Heart left ventricle (tissue), 16 donors: ENCODE results near the gene TBC1D1. TPM values are rescaled to one million over a fixed set of nuclear protein-coding genes. Genes with fewer than 3 reads are reported as not detected.
A peak's percentile ranks its signal among the peaks of the same experiment; 100 is the strongest.

ENCODE experiments used
- ATAC-seq, 4 donors: fragments of 200-7000 bp; cut with Tn5 transposase; one replicate each; pipeline ENCODE4 v1.9.1; 2020 to 2022; ENCODE audit warnings: moderate library complexity in 4 of 4, mild to moderate bottlenecking in 3 of 4, moderate number of reproducible peaks in 1 of 4
- DNase-seq, 5 donors: peaks; one replicate each; pipeline ENCODE4 v3.0.0-alpha.2; 2020
- H3K27ac ChIP-seq, 12 donors: fragments of 200-600 bp; sonication (generic) in 4 of 12; one replicate each; pipeline versions ENCODE4 v1.5.0 to v1.8.0; 2016 to 2022; ENCODE audit warnings: mild to moderate bottlenecking in 2 of 12
- H3K27me3 ChIP-seq, 9 donors: fragments of 200-600 bp; sonication (generic) in 2 of 9; one replicate each; pipeline versions ENCODE4 v1.5.1 to v1.8.0; 2016 to 2022; ENCODE audit warnings: mild to moderate bottlenecking in 3 of 9
- H3K36me3 ChIP-seq, 9 donors: fragments of 200-600 bp; sonication (generic) in 2 of 9; one replicate each; pipeline versions ENCODE4 v1.5.0 to v1.8.0; 2018 to 2022; ENCODE audit warnings: mild to moderate bottlenecking in 2 of 9
- H3K4me1 ChIP-seq, 12 donors: fragments of 200-600 bp; sonication (generic) in 4 of 12; one replicate each; pipeline versions ENCODE4 v1.5.0 to v1.8.0; 2016 to 2022; ENCODE audit warnings: mild to moderate bottlenecking in 3 of 12
- H3K4me3 ChIP-seq, 12 donors: fragments of 200-600 bp; sonication (generic) in 4 of 12; one replicate each; pipeline versions ENCODE4 v1.5.0 to v1.8.0; 2017 to 2022; ENCODE audit warnings: mild to moderate bottlenecking in 9 of 12, moderate library complexity in 4 of 12
- H3K9me3 ChIP-seq, 12 donors: fragments of 200-600 bp; sonication (generic) in 4 of 12; one replicate each; pipeline versions ENCODE4 v1.5.0 to v1.8.0; 2016 to 2022; ENCODE audit warnings: mild to moderate bottlenecking in 1 of 12
- POLR2A ChIP-seq, 2 donors: fragments of 450-650 bp; IDR thresholded peaks; one replicate each; pipeline ENCODE4 v1.6.1; 2017; ENCODE audit warnings: antibody characterized with exemption in 2 of 2, mild to moderate bottlenecking in 2 of 2, moderate library complexity in 2 of 2
- WGBS, 4 donors: extraction: QIAGEN DNeasy Blood & Tissue Kit in 2 of 4; methylation state at CpG; one replicate each; pipeline versions ENCODE4 v1.1.5 to v1.1.7; 2013 to 2018; 5-methylcytosine and 5-hydroxymethylcytosine counted together
- intact Hi-C, 10 donors: fragments of 100-400 bp; cut with DNase I; formaldehyde crosslinking; loops; one replicate each; pipeline versions ENCODE4 v1.11.1 to v1.14.2; 2022
- polyA plus RNA-seq, 2 donors: library from polyadenylated mRNA; stranded (reverse); fragments of 200-250 nt; gene quantifications; one replicate each; pipeline ENCODE4 v1.2.3, GENCODE V29; 2013
- total RNA-seq, 9 donors: library from RNA; depleted of rRNA in 2 of 9; stranded (reverse); fragments of >200 nt in 2 of 9; fragmentation: NEBNext Ultra II Directional in 3 of 9; extraction: Animal tissue kit (Norgen Biotek cat#: 25700) in 3 of 9; gene quantifications; one replicate each; pipeline versions ENCODE4 v1.1.0 to v1.2.4, GENCODE V29; 2016 to 2023
- TF ChIP-seq, protein P1 (sequence below), 12 donors: fragments of 200-600 bp; sonication (generic) in 4 of 12; IDR thresholded peaks; one replicate each; pipeline versions ENCODE4 v1.5.0 to v1.8.0; 2018 to 2022; ENCODE audit warnings: antibody characterized with exemption in 12 of 12, mild to moderate bottlenecking in 5 of 12
- donor health status: ischemic (EF 13 %, LVEDD 7.1; RV severe dilation, severe dysfunction).
- donor health status: healthy with polysubstance abuse.
- donor health status: DM: no; HTN: yes; CAD: no.
- donor health status: DM: no; HTN: no; CAD: no.
- donor health status: ischemic (EF 25% LVEDD 6.9; RV normal size, moderate dysfunction).
- donor health status: ischemic (EF 25% LVEDD 5.7; RV mildly dilated, moderate dysfunction).
- donor health status: healthy.
- donor health status: DM: yes; HTN: yes; CAD: no.
- donor health status: ischemic (EF 35%, LVEDD 5.7; RV mildly dilated, moderate dysfunction).
- donor health status: nonischemic (EF 11% LVEDD 7.7; RV severe dilation, severe dysfunction).
- donor health status: DM: yes; HTN: yes; CAD: no.
- donor health status: PGD.
- donor health status: ischemic (EF 29% LVEDD 5.4; RV normal size, mild dysfunction).
- donor health status: nonischemic (EF 23%, LVEDD 6.1; RV moderate dilation, normal function).

The TBC1D1 gene
- total and polyA plus RNA-seq, 11 donors = 81.7 to 269 (median 140) TPM

DNA sequence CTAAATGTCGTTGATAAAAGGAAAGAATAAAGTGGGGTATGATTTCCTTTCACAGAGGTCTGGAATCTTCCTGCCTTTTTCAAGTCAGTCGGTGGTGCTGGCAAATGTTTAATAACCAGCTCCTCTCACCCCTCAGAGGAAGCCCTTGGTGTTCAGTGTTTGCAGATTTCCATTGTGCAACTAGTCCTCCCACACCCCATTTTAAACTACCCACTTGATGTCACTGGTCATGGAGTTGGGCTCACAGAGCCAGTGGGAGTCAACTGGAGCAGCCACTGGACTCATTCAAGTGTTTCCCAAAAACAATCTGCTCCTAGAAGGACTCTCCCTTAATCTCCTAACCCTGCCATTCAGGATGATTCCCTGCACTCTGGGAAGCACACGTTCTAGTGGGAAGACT, 218.5 kb downstream of the TBC1D1 start:
- DNase-seq = no peak
- Histone ChIP-seq H3K9me3 (no peaks in the 10 kb centered on the region), H3K4me3 (no peak overlapping the region), H3K36me3 (peaks cover 0 to 72% (median 29%) of the 10 kb centered on the region in 9 donors), H3K27ac (peak overlapping the region in 1 of 12 donors; percentile 5), H3K4me1 (peaks cover 0 to 62% (median 22%) of the 10 kb centered on the region in 12 donors), H3K27me3 (no peaks in the 10 kb centered on the region)
- no peak for TF ChIP-seq POLR2A (IDR thresholded peaks at IDR 0.05)
- TF ChIP-seq, protein P1, sequence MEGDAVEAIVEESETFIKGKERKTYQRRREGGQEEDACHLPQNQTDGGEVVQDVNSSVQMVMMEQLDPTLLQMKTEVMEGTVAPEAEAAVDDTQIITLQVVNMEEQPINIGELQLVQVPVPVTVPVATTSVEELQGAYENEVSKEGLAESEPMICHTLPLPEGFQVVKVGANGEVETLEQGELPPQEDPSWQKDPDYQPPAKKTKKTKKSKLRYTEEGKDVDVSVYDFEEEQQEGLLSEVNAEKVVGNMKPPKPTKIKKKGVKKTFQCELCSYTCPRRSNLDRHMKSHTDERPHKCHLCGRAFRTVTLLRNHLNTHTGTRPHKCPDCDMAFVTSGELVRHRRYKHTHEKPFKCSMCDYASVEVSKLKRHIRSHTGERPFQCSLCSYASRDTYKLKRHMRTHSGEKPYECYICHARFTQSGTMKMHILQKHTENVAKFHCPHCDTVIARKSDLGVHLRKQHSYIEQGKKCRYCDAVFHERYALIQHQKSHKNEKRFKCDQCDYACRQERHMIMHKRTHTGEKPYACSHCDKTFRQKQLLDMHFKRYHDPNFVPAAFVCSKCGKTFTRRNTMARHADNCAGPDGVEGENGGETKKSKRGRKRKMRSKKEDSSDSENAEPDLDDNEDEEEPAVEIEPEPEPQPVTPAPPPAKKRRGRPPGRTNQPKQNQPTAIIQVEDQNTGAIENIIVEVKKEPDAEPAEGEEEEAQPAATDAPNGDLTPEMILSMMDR (IDR thresholded peaks at IDR 0.05) = no peak
- intact Hi-C loops = no loop called here
- WGBS, 4 donors = 47 to 67% (median 57%) methylated on average over 3 of the region's 3 CpGs
- ATAC-seq = no peak

DNA sequence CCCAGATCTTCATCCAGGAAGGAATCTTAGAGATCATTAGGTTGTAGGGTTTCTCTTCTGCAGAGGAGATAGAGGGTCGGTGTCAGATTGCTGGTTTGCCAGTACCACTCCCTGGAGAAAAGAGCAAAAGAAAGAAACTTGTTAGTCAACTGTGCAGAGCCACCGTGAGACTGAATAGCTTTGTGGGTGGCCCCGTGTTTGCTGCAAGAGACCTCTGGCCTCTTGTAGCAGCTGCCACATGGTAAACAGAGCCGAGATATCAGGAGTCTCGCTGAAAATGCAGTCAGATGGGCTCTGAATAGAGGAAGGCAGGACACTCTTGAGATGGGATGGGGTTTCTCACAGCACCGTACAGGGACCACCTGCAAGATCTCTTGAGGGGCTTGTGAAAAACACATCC, 219.0 kb downstream of the TBC1D1 start:
- intact Hi-C loops = loop anchor here in 3 of 10 donors (5.0 kb wide), 1 partner anchor 33 kb away; no protein-coding TSS in a partner anchor
- H3K27me3 ChIP-seq = no peaks in the 10 kb centered on the region
- no peak for DNase-seq
- peaks cover 0 to 67% (median 27%) of the 10 kb centered on the region in 12 donors for H3K4me1 ChIP-seq
- no peak for TF ChIP-seq POLR2A (IDR thresholded peaks at IDR 0.05)
- TF ChIP-seq, protein P1 (IDR thresholded peaks at IDR 0.05) = no peak
- peak overlapping the region in 1 of 12 donors; percentile 5 for H3K27ac ChIP-seq
- ATAC-seq = no peak
- H3K9me3 ChIP-seq = no peaks in the 10 kb centered on the region
- no peak overlapping the region for H3K4me3 ChIP-seq
- WGBS, 4 donors = 72 to 80% (median 76%) methylated on average over 6 of the region's 6 CpGs
- peaks cover 0 to 68% (median 27%) of the 10 kb centered on the region in 9 donors for H3K36me3 ChIP-seq

DNA sequence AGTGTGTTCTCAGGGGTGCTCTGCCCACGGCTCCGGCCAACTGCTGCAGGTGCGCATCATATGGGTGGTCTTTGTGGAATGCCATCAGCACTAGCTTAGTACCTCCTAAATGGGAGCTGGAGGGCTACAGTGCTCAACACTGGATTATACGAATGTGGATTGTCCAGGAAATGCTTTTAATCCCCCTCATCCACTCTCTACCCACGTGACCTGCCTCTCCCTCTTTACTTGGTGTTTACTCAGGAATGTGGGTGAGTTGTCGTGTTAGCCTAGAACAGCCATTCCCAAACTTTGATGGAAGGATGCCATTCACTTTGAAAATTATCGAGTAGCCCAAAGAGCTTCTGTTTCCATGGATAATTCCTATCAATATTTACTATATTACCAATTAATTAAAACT, 220.1 kb downstream of the TBC1D1 start:
- Histone ChIP-seq H3K4me3 (no peak overlapping the region), H3K27ac (no peak overlapping the region), H3K4me1 (peaks cover 0 to 70% (median 32%) of the 10 kb centered on the region in 12 donors), H3K9me3 (no peaks in the 10 kb centered on the region), H3K36me3 (peaks cover 0 to 64% (median 25%) of the 10 kb centered on the region in 9 donors), H3K27me3 (no peaks in the 10 kb centered on the region)
- intact Hi-C loops = loop anchor here in 3 of 10 donors (5.0 kb wide), 1 partner anchor 34 kb away; no protein-coding TSS in a partner anchor
- TF ChIP-seq POLR2A (IDR thresholded peaks at IDR 0.05) = no peak
- TF ChIP-seq, protein P1 (IDR thresholded peaks at IDR 0.05) = no peak
- WGBS, 4 donors = 92 to 98% (median 95%) methylated on average over 7 of the region's 7 CpGs
- no peak for ATAC-seq
- no peak for DNase-seq

DNA sequence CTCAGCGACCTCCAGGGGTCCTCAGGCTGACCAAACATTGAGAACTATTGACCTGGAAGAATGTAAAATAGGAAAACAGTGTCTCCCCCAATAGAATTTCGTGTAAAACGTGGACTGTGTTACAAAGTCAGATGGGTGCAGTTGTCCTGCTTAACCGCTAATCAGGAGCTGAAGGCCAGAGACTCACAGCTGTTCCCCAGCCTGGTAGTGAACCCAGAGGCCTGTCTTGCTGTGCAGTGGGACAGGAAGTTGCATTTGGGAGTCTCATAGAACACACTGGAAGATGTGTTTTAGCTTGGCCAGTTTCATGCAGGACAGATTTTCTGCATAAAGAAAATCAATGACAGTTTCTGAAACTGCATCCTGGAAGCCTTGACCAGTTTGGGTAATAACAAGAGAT, 220.8 kb downstream of the TBC1D1 start:
- Histone ChIP-seq H3K4me1 (peaks cover 0 to 63% (median 32%) of the 10 kb centered on the region in 12 donors), H3K27ac (peak overlapping the region in 1 of 12 donors; percentile 40), H3K4me3 (no peak overlapping the region), H3K36me3 (peaks cover 0 to 64% (median 30%) of the 10 kb centered on the region in 9 donors), H3K9me3 (no peaks in the 10 kb centered on the region), H3K27me3 (no peaks in the 10 kb centered on the region)
- TF ChIP-seq POLR2A (IDR thresholded peaks at IDR 0.05) = no peak
- TF ChIP-seq, protein P1 (IDR thresholded peaks at IDR 0.05) = no peak
- ATAC-seq (peak in 1 of 4 donors; percentile 49), DNase-seq (no peak)
- intact Hi-C loops = loop anchor here in 3 of 10 donors (5.0 kb wide), 1 partner anchor 34 kb away; no protein-coding TSS in a partner anchor
- 71 to 76% (median 75%) methylated on average over 4 of the region's 4 CpGs for WGBS, 4 donors
